Posterior vena cava (tissue), 2 donors: ENCODE measurements around the gene HACD2. TPM values are rescaled to one million over a fixed set of nuclear protein-coding genes. Genes with fewer than 3 reads are reported as not detected.

ENCODE experiments used
- DNase-seq: peaks from one replicate; pipeline ENCODE4 v3.0.0-alpha.2; 2020; ENCODE audit warnings: low spot score
- intact Hi-C, 2 donors: fragments of 100-400 bp; cut with DNase I; formaldehyde crosslinking; loops; one replicate each; pipeline versions ENCODE4 v1.14.1 to v1.14.2; 2022 to 2023
- total RNA-seq, 2 donors: library from RNA; stranded (reverse); fragmentation: NEBNext Ultra II Directional; extraction: Animal tissue kit (Norgen Biotek cat#: 25700); gene quantifications; one replicate each; pipeline ENCODE4 v1.2.1, GENCODE V29; 2021
- donor health status: DM: yes; HTN: yes; CAD: no.
- donor health status: DM: yes; HTN: yes; CAD: no.

HACD2 gene
- total RNA-seq, 2 donors from 2014 or later = 16.5 to 19.9 TPM

GRCh38 chr3:123540285-123540684 is 44.6 kb downstream of the HACD2 start:
- intact Hi-C loops = loop anchor here in 1 of 2 donors (10.0 kb wide), 1 partner anchor 1125 kb away; the partner anchor contains the start of gene WDR5B
- DNase-seq = no peak

- DNase-seq = no peak
- intact Hi-C loops = no loop called here
Measured at GRCh38 chr3:123536153-123536895, 48.5 kb downstream of the HACD2 start.

GRCh38 chr3:123535580-123535979 is 49.3 kb downstream of the HACD2 start:
- intact Hi-C loops = no loop called here
- no peak for DNase-seq

- DNase-seq = no peak
- intact Hi-C loops = no loop called here
Measured at GRCh38 chr3:123534264-123534663, 50.6 kb downstream of the HACD2 start.

DNA sequence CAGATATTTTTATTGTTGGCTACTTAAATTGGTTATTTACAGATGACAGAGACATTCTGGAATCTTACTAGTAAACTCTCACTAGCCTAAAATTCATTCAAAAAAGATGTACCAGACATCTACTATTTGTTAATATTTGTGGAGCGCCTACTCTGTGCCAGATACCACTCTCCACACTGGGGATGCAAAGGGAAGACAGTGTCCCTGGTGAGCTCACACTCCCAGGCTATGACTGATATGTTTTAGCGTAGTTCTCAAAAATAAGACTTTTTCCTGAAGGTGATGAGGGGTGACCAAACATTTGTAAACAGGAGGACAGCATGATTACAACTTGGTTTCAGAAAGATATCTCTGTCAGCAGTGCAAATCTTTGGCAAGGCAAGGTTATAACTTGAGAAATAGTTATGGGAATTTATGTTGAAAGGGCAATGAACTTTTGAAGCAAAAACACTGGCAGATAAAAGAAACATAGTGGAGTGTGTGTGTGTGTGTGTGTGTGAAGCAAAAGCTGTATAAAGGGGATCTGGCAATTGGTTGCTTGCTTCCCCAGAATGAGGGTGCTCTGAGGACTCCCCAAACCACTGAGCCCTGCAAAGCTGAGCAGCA is 51.2 kb downstream of the HACD2 start:
- DNase-seq = no peak
- intact Hi-C loops = no loop called here

DNA sequence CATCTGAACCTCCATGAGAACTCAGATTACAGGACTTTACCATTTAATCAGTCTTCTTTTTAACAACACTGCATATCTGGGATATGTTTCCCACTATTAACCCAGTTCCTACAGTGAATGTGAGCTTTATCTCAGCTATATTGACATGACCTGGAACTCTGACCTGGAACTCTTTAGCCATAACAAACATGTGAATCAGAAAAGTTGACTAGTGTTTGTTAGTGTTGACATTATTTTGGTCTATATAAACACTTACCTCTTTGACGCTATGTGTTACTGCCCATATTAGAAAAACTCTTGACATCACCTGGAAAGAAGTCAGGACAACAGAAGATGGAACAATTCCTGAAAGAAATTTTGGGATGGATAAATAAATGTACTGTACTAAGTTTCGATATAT is 56.7 kb downstream of the HACD2 start:
- no peak for DNase-seq
- intact Hi-C loops = no loop called here

DNA sequence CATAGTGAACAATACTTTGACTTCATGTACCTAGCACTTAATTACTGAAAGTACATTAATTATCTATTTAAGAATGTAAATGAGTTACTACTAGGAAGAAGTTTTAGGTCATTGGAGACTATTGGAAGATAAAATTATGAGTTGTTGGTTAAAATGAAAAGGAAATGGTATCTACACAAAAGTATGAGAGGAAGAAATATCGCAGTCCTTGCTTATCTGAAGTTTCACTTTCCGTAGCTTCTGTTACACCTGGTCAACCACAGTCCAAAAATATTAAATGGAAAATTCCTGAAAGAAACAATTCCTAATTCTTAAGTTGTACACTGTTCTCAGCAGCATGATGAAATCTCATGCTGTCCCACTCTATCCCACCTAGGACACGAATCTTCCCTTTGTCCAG is 57.8 kb downstream of the HACD2 start:
- intact Hi-C loops = no loop called here
- no peak for DNase-seq

DNA sequence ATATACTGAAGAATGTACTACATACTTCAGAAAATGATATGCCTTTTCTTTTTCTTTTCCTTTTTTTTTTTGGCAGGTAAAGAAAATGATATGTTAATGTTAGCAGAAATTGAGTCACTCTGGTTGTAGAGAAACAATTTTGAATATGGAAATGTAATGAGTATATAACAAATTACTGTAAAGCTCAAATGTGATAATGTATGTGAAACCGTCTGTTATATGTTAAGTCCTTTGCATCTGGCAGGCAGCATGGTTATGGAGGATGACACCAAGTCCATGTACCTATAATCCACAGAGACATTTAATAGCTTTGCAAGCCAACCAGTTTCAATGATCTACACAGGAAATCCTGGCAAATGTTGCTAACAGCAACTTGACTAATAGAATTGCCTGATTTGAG is 58.4 kb downstream of the HACD2 start:
- DNase-seq = no peak
- intact Hi-C loops = no loop called here

- DNase-seq = no peak
- intact Hi-C loops = no loop called here
Measured at GRCh38 chr3:123525433-123525832, 59.4 kb downstream of the HACD2 start.

GRCh38 chr3:123524981-123525380 is 59.9 kb downstream of the HACD2 start:
- intact Hi-C loops = no loop called here

GRCh38 chr3:123523023-123523412 is 61.8 kb downstream of the HACD2 start:
- no peak for DNase-seq
- intact Hi-C loops = no loop called here

More at GRCh38 chr3:123524981-123525380, 59.9 kb downstream of the HACD2 start:
- no peak for DNase-seq

DNA sequence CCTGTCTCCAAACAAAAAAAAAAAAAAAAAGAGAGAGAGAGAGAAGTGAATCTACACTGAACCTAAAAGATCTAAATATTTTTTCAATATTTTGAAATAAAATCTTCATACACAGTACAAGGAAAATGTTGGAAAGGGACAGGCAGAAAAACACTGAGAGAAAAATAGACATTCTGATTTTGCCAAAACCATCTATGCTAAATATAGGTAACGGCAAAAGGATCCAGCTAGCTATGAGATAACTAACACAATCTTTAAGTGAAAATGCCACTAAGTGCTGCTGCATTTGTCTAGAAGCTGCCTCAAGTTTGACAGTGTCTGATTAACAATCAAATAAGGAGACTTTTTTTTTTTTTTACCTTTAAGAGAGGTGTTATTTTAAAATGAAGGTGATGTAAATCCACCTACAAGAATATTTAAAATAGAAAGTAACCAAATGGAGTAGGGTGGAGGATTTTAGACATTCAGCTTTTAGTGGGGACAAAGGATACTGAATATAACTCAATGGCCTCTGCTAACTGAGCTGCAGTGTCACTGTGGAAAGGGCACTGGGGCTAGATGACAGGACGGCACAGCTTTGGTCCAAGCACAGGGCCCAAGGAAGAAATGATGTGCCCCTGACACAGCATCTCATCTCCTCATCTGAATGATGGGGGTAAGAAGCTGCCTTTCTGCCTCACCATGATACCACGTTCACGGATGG is 62.4 kb downstream of the HACD2 start:
- DNase-seq = no peak
- intact Hi-C loops = no loop called here

DNA sequence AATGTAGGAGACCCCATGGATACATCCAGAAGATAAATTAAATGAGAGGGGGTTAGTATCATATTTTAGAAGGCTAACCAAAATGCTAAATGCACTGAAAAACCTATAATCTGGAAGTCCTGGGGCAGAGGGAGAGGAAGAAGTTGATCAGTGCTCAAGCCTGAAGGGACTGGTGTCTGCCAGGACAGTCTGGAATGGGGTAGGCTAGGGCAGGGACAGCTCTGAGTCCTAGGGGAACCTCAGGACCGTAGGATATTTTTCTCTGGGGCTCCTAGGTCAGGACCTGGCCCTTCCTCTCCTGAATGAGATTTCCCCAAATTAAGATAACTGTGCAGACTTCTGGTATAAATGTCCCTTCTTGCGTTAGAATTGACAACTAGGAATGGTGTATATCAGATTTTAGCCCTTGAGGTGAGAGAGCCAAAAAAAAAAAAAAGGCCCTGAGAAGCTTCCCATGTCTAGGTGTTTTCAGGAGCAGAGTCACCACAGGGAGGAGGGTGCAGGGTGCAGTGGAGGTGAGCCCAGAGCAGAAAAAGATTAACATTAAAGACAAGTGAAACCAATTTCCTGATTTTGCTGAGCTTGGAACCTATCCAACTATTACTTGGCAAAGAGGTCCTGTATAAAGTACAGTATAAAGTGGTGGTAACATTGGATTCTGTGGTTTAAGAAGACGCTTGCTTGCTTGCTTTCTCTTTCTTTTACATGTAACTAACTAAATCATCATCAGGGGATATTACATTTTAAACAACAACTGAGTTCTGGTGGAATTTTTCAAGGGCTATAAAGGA is 63.5 kb downstream of the HACD2 start:
- no peak for DNase-seq
- intact Hi-C loops = no loop called here

- DNase-seq = no peak
- intact Hi-C loops = no loop called here
Measured at GRCh38 chr3:123520656-123521055, 64.2 kb downstream of the HACD2 start.

DNA sequence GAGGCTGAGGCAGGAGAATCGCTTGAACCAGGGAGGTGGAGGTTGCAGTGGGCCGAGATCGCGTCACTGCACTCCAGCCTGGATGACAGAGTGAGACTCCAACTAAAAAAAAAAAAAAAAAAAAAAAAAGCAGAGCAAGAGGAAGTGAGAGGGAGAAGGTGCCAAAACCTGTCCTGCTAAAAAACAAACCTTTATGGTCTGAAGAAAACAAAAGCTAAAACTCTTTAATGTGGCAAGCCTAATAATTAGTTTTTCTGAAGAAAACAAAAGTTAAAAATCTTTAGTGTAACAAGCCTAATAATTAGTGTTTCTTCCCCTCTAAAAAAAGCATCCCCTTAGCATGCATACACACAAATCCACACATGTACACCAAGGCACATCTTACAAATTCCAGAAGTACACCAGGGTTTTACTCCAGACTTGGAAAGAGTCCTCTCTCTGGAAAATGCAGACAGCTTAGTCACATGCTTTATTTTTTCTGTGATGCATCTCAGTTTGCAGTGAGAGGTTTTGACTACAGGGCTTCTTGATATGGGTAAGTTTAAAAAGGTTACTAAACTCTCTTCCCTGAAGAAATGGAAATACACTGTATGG is 65.9 kb downstream of the HACD2 start:
- intact Hi-C loops = no loop called here
- DNase-seq = no peak

DNA sequence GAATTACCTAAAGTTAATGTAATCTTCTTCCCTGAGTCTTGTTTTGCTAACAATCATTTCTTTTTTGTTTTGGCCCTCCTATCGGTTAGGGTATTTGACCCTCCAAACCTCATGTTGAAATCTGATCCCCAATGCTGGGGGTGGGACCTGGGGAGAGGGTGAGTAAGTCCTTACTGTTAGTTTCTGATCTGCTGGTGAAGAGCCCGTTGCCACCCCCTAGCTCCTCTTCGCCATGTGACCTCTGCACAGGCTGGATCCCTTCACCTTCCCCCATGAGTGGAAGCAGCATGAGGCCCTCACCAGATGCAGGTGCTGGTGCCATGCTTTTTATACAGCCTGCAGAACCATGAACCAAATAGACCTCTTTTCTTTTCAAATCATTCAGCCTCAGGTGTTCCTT is 73.1 kb downstream of the HACD2 start:
- DNase-seq = no peak
- intact Hi-C loops = no loop called here

- no peak for DNase-seq
- intact Hi-C loops = no loop called here
Measured at GRCh38 chr3:123511084-123511483, 73.8 kb downstream of the HACD2 start.

GRCh38 chr3:123508178-123508577 is 76.7 kb downstream of the HACD2 start:
- DNase-seq = no peak
- intact Hi-C loops = no loop called here

DNA sequence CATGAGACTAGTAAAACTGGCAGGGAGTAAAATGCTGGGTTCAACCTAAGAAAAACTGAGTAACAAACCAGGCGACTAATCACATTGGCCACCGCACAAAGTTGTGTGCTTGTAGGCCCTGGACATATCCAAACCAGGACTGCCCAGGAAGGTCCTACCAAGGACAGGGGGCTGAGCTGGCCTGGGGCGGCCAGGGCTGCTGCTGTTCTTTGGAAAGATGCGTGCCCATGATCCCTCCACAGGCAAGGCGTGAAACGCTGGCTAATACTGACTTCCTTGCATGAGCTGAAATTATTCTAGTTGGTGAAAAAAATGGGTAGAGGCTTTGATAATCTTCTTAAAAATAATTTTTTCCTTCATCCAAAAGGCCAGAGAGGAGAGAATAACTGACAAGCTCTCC is 79.0 kb downstream of the HACD2 start:
- no peak for DNase-seq
- intact Hi-C loops = no loop called here
